GM12891 (cell line): ENCODE data around the gene ARID3C. TPM values are rescaled to one million over a fixed set of nuclear protein-coding genes. Genes with fewer than 3 reads are reported as not detected.

ENCODE experiments used
- DNase-seq: peaks from one replicate; pipeline ENCODE4 v3.0.0; 2011; ENCODE audit warnings: low spot score; ENCODE audit not compliant: insufficient read length
- FAIRE-seq: peaks from 2 replicates; lab custom pipeline; 2011; peaks lifted over from hg19 to GRCh38; lab: Jason Lieb, UNC
- PAX5 ChIP-seq: IDR thresholded peaks from 2 replicates; pipeline ENCODE4 v1.6.1; 2011; ENCODE audit warnings: low read length, moderate library complexity, mild to moderate bottlenecking; ENCODE audit not compliant: insufficient read depth, severe bottlenecking
- POLR2A ChIP-seq: IDR thresholded peaks from 2 replicates; pipeline ENCODE4 v1.6.1; 2011; ENCODE audit warnings: low read depth, low read length, control low read depth
- POLR2AphosphoS5 ChIP-seq: IDR thresholded peaks from 2 replicates; pipeline ENCODE4 v1.6.1; 2011; ENCODE audit warnings: low read depth, low read length, control low read depth
- POU2F2 ChIP-seq: IDR thresholded peaks from 2 replicates; pipeline ENCODE4 v1.6.1; 2011; ENCODE audit warnings: low read depth, mild to moderate bottlenecking, control low read depth, low read length, moderate library complexity
- SPI1 ChIP-seq: IDR thresholded peaks from 2 replicates; pipeline ENCODE4 v1.6.1; 2011; ENCODE audit warnings: low read depth, low read length, control low read depth
- TAF1 ChIP-seq: IDR thresholded peaks from 2 replicates; pipeline ENCODE4 v1.6.1; 2011; ENCODE audit warnings: low read depth, low read length, control low read depth
- polyA plus RNA-seq: library from polyadenylated mRNA; unstranded; fragments of >200 nt; gene quantifications from one replicate; pipeline ENCODE4 v1.2.1, GENCODE V29; 2012; ENCODE audit warnings: low read depth, missing spikeins, inconsistent platforms; ENCODE audit not compliant: missing spikeins

The ARID3C gene
- polyA plus RNA-seq = not detected

- peak; percentile 84 for FAIRE-seq
- no peak for DNase-seq
- TF ChIP-seq POU2F2 = no peak
- TF ChIP-seq SPI1 = no peak
- TF ChIP-seq TAF1 = no peak
- TF ChIP-seq PAX5 = no peak
- TF ChIP-seq POLR2A = no peak
- no peak for TF ChIP-seq POLR2AphosphoS5
These were observed at the start of gene ARID3C for GRCh38 chr9:34628656-34629490. ARID3C (minus strand) TSS chr9:34629066; CDS start chr9:34628014, 1,052 bp downstream.

GRCh38 chr9:34675869-34676268 is 47.0 kb upstream of the ARID3C start:
- FAIRE-seq (no peak), DNase-seq (no peak)
- TF ChIP-seq POU2F2 (no peak), TAF1 (no peak), SPI1 (no peak), POLR2A (no peak), PAX5 (no peak), POLR2AphosphoS5 (no peak)

- FAIRE-seq (no peak), DNase-seq (peak; percentile 50)
- TF ChIP-seq POLR2A (no peak), PAX5 (no peak), SPI1 (no peak)
These were observed 46.3 kb upstream of the ARID3C start for GRCh38 chr9:34675048-34675714.

- TF ChIP-seq POLR2A (no peak), POLR2AphosphoS5 (no peak), PAX5 (no peak), POU2F2 (no peak), TAF1 (no peak), SPI1 (no peak)
- FAIRE-seq = no peak
These were observed 45.6 kb upstream of the ARID3C start for GRCh38 chr9:34674440-34674839.

GRCh38 chr9:34671307-34671706 is 42.4 kb upstream of the ARID3C start:
- no peak for TF ChIP-seq POLR2AphosphoS5
- no peak for TF ChIP-seq POU2F2
- TF ChIP-seq PAX5 = no peak
- no peak for TF ChIP-seq SPI1
- no peak for TF ChIP-seq POLR2A
- TF ChIP-seq TAF1 = no peak
- DNase-seq (no peak), FAIRE-seq (no peak)

More at GRCh38 chr9:34674440-34674839, 45.6 kb upstream of the ARID3C start:
- DNase-seq = no peak

GRCh38 chr9:34669809-34670562 is 41.1 kb upstream of the ARID3C start:
- DNase-seq (no peak), FAIRE-seq (no peak)
- TF ChIP-seq POU2F2 (no peak), POLR2A (no peak), POLR2AphosphoS5 (no peak), PAX5 (no peak), SPI1 (no peak), TAF1 (no peak)

GRCh38 chr9:34665381-34666250 is 36.8 kb upstream of the ARID3C start:
- TF ChIP-seq TAF1 = no peak
- no peak for TF ChIP-seq POLR2A
- no peak for TF ChIP-seq PAX5
- TF ChIP-seq POLR2AphosphoS5 = no peak
- no peak for TF ChIP-seq POU2F2
- TF ChIP-seq SPI1 = no peak
- DNase-seq = peak; percentile 79
- FAIRE-seq = peak; percentile 87

- FAIRE-seq (no peak), DNase-seq (no peak)
- TF ChIP-seq TAF1 (no peak), POLR2AphosphoS5 (no peak), POU2F2 (no peak), SPI1 (no peak), POLR2A (no peak), PAX5 (no peak)
These were observed 36.2 kb upstream of the ARID3C start for GRCh38 chr9:34665067-34665380.
